GM18868 (cell line): ENCODE data around the gene DHRS12.
A peak's percentile ranks its signal among the peaks of the same experiment; 100 is the strongest.

ENCODE experiments used
- ATAC-seq: cut with Tn5 transposase; IDR thresholded peaks from one replicate; pipeline ENCODE4 v1.9.1; 2021; ENCODE audit warnings: mild to moderate bottlenecking, moderate library complexity; ENCODE audit not compliant: unreplicated experiment

The DHRS12 gene

GRCh38 chr13:51764184-51765141 lies 39.5 kb downstream of the DHRS12 start:
- peak; percentile 82 for ATAC-seq

GRCh38 chr13:51763486-51763885 lies 40.5 kb downstream of the DHRS12 start:
- no peak for ATAC-seq

- no peak for ATAC-seq
These were observed 42.2 kb downstream of the DHRS12 start for GRCh38 chr13:51761643-51762350.

- ATAC-seq, result no peak
These were observed 43.4 kb downstream of the DHRS12 start for GRCh38 chr13:51760592-51760991.

GRCh38 chr13:51759240-51759639 lies 44.7 kb downstream of the DHRS12 start:
- ATAC-seq, result no peak

- ATAC-seq, result no peak
These were observed 45.3 kb downstream of the DHRS12 start for GRCh38 chr13:51758691-51759090.

GRCh38 chr13:51756651-51757050 lies 47.3 kb downstream of the DHRS12 start:
- ATAC-seq, result no peak

GRCh38 chr13:51747438-51748434 lies 56.2 kb downstream of the DHRS12 start:
- no peak for ATAC-seq

- ATAC-seq, result no peak
These were observed 57.2 kb downstream of the DHRS12 start for GRCh38 chr13:51746802-51747201.

- no peak for ATAC-seq
These were observed 58.7 kb downstream of the DHRS12 start for GRCh38 chr13:51745243-51745642.

- ATAC-seq, result no peak
These were observed 61.4 kb downstream of the DHRS12 start for GRCh38 chr13:51742611-51743010.

GRCh38 chr13:51742031-51742430 lies 61.9 kb downstream of the DHRS12 start:
- ATAC-seq, result no peak

- ATAC-seq, result no peak
These were observed 63.3 kb downstream of the DHRS12 start for GRCh38 chr13:51740698-51741097.

GRCh38 chr13:51739027-51739764 lies 64.8 kb downstream of the DHRS12 start:
- no peak for ATAC-seq

- ATAC-seq, result no peak
These were observed 65.6 kb downstream of the DHRS12 start for GRCh38 chr13:51738226-51738905.

GRCh38 chr13:51737609-51738008 lies 66.4 kb downstream of the DHRS12 start:
- ATAC-seq, result no peak

- ATAC-seq, result no peak
These were observed 69.2 kb downstream of the DHRS12 start for GRCh38 chr13:51734786-51735185.

- ATAC-seq, result no peak
These were observed 70.3 kb downstream of the DHRS12 start for GRCh38 chr13:51733374-51734298.
